ENCODE measurements around the gene ZNF609.

GRCh38 chr15:64732156-64732860, 271.9 kb downstream of the ZNF609 start:
- TF ChIP-seq CTCF (IDR thresholded peaks at IDR 0.05) (no peak), POLR2A (IDR thresholded peaks at IDR 0.05) (no peak)

Data from body of pancreas (tissue), 4 donors.